SHP77 treated with DMSO at 0.1 percent for 48 hours (cell line): ENCODE measurements around the gene SLC35F2.
"Not testable (repeated sequence)": the region's sequence is repeated elsewhere in the genome, so short reads cannot be mapped to it uniquely, and the experiment has no call there.

Source experiments
- DNase-seq: peaks from one replicate; lab custom pipeline; 2025; lab: John Stamatoyannopoulos, UW

SLC35F2 gene

GRCh38 chr11:107842412-107843100 lies 16.0 kb downstream of the SLC35F2 start:
- DNase-seq: no peak

GRCh38 chr11:107840129-107840484 lies 18.5 kb downstream of the SLC35F2 start:
- DNase-seq: no peak

- DNase-seq: no peak
These were observed 21.7 kb downstream of the SLC35F2 start for GRCh38 chr11:107836851-107837250.

- DNase-seq: no peak
These were observed 23.6 kb downstream of the SLC35F2 start for GRCh38 chr11:107834995-107835394.

- not testable (repeated sequence) for DNase-seq
These were observed 24.7 kb downstream of the SLC35F2 start for GRCh38 chr11:107833926-107834325.

GRCh38 chr11:107830915-107831540 lies 27.6 kb downstream of the SLC35F2 start:
- DNase-seq: no peak

- DNase-seq: no peak
These were observed 31.5 kb downstream of the SLC35F2 start for GRCh38 chr11:107827041-107827440.

GRCh38 chr11:107825875-107826274 lies 32.7 kb downstream of the SLC35F2 start:
- DNase-seq: no peak

- DNase-seq: no peak
These were observed 33.8 kb downstream of the SLC35F2 start for GRCh38 chr11:107824668-107825369.

- no peak for DNase-seq
These were observed 37.2 kb downstream of the SLC35F2 start for GRCh38 chr11:107821199-107821927.

- no peak for DNase-seq
These were observed 39.1 kb downstream of the SLC35F2 start for GRCh38 chr11:107819361-107820014.

GRCh38 chr11:107818491-107818890 lies 40.1 kb downstream of the SLC35F2 start:
- DNase-seq: no peak

GRCh38 chr11:107816028-107816427 lies 42.6 kb downstream of the SLC35F2 start:
- no peak for DNase-seq

- no peak for DNase-seq
These were observed 47.7 kb downstream of the SLC35F2 start for GRCh38 chr11:107810875-107811274.

- no peak for DNase-seq
These were observed 50.1 kb downstream of the SLC35F2 start for GRCh38 chr11:107808521-107808920.

- no peak for DNase-seq
These were observed 53.6 kb downstream of the SLC35F2 start for GRCh38 chr11:107804971-107805370.

- DNase-seq: no peak
These were observed 54.4 kb downstream of the SLC35F2 start for GRCh38 chr11:107804211-107804610.

- no peak for DNase-seq
These were observed 56.9 kb downstream of the SLC35F2 start for GRCh38 chr11:107801641-107802040.

GRCh38 chr11:107799218-107799859 lies 59.2 kb downstream of the SLC35F2 start:
- DNase-seq: no peak

- no peak for DNase-seq
These were observed 66.5 kb downstream of the SLC35F2 start for GRCh38 chr11:107792049-107792443.

GRCh38 chr11:107791343-107792048 lies 67.1 kb downstream of the SLC35F2 start:
- DNase-seq: no peak
